MCF 10A (cell line): Measurements from ENCODE around the gene BPHL. TPM values are rescaled to one million over a fixed set of nuclear protein-coding genes. Genes with fewer than 3 reads are reported as not detected.
"Not testable (repeated sequence)": the region's sequence is repeated elsewhere in the genome, so short reads cannot be mapped to it uniquely, and the experiment has no call there.

Source experiments
- BruUV-seq: library from RNA; stranded (reverse); fragments of 400-500 nt; replicated peaks from 2 replicates; lab custom pipeline; 2021; lab: Mats Ljungman, UMichigan
- CTCF ChIA-PET: fragments of 300-600 bp; sonication (Branson Sonifier 250); formaldehyde crosslinking; extraction: SDS; loops from one replicate; lab custom pipeline; 2021; ENCODE audit warnings: antibody characterized with exemption, inconsistent platforms; lab: Yijun Ruan, JAX
- POLR2A ChIA-PET: fragments of 300-600, 350-650 bp; sonication (Branson Sonifier 250); formaldehyde crosslinking; extraction: SDS; loops from one replicate; lab custom pipeline; 2020; ENCODE audit warnings: antibody characterized with exemption, inconsistent platforms; lab: Yijun Ruan, JAX
- DNase-seq: peaks from one replicate; pipeline ENCODE4 v3.0.0-alpha.2; 2018; ENCODE audit not compliant: unreplicated experiment
- H3K27ac Mint-ChIP-seq: one replicate; pipeline ENCODE4 v1.8.0; 2022; ENCODE audit warnings: mild to moderate bottlenecking, low read depth, mixed read lengths; ENCODE audit not compliant: unreplicated experiment
- H3K27me3 Mint-ChIP-seq: one replicate; pipeline ENCODE4 v1.8.0; 2022; ENCODE audit warnings: mixed read lengths; ENCODE audit not compliant: insufficient read depth, unreplicated experiment
- H3K36me3 Mint-ChIP-seq: one replicate; pipeline ENCODE4 v1.8.0; 2022; ENCODE audit warnings: mild to moderate bottlenecking, moderate library complexity, mixed read lengths; ENCODE audit not compliant: insufficient read depth, unreplicated experiment
- H3K4me1 Mint-ChIP-seq: one replicate; pipeline ENCODE4 v1.8.0; 2022; ENCODE audit warnings: mixed read lengths; ENCODE audit not compliant: insufficient read depth, unreplicated experiment
- H3K4me3 Mint-ChIP-seq: one replicate; pipeline ENCODE4 v1.8.0; 2022; ENCODE audit warnings: mild to moderate bottlenecking, moderate library complexity, mixed read lengths; ENCODE audit not compliant: unreplicated experiment
- H3K9me3 Mint-ChIP-seq: one replicate; pipeline ENCODE4 v1.8.0; 2022; ENCODE audit warnings: mixed read lengths; ENCODE audit not compliant: unreplicated experiment
- CTCF ChIP-seq: fragments of 200-600 bp; IDR thresholded peaks from one replicate; pipeline ENCODE4 v1.8.0; 2022; ENCODE audit warnings: antibody characterized with exemption, mild to moderate bottlenecking; ENCODE audit not compliant: unreplicated experiment
- intact Hi-C: fragments of 100-400 bp; cut with micrococcal nuclease; formaldehyde crosslinking; loops from 2 replicates; pipeline ENCODE4 v1.14.1; 2022
- total RNA-seq: library from RNA; stranded (reverse); gene quantifications from 2 replicates; pipeline ENCODE4 v1.2.3, GENCODE V29; 2022

BPHL gene
- total RNA-seq, 1 experiment from 2014 or later = 13.2 TPM

- H3K9me3 Mint-ChIP-seq = no peaks in the 10 kb centered on the region
- H3K27me3 Mint-ChIP-seq = no peaks in the 10 kb centered on the region
- ChIA-PET POLR2A (no interaction called here), CTCF (interaction anchor here (0.6 to 2.1 kb wide), 2 partner anchors 29 to 65 kb away, joined by 3 to 5 read pairs; no protein-coding TSS in a partner anchor)
- intact Hi-C loops = no loop called here
- H3K4me3 Mint-ChIP-seq = no peak overlapping the region
- H3K4me1 Mint-ChIP-seq = no peaks in the 10 kb centered on the region
- no peak for DNase-seq
- H3K36me3 Mint-ChIP-seq = no peaks in the 10 kb centered on the region
- no peak overlapping the region for H3K27ac Mint-ChIP-seq
- TF ChIP-seq CTCF = no peak
- no TSS peak for BruUV-seq
Observed at GRCh38 chr6:3186974-3187382, 68.5 kb downstream of the BPHL start.

GRCh38 chr6:3188262-3188661 is 69.8 kb downstream of the BPHL start:
- ChIA-PET POLR2A (interaction anchor here (0.5 kb wide), 1 partner anchor 997 kb away, joined by 3 read pairs; no protein-coding TSS in a partner anchor), CTCF (no interaction called here)
- Mint-ChIP-seq H3K36me3 (no peaks in the 10 kb centered on the region), H3K4me3 (no peak overlapping the region), H3K9me3 (no peaks in the 10 kb centered on the region), H3K27me3 (no peaks in the 10 kb centered on the region), H3K27ac (no peak overlapping the region), H3K4me1 (no peaks in the 10 kb centered on the region)
- no peak for TF ChIP-seq CTCF
- intact Hi-C loops = no loop called here
- BruUV-seq = no TSS peak
- DNase-seq = no peak

- H3K4me3 Mint-ChIP-seq, H3K4me1 Mint-ChIP-seq, BruUV-seq, DNase-seq, intact Hi-C loops, H3K27me3 Mint-ChIP-seq, H3K9me3 Mint-ChIP-seq, H3K27ac Mint-ChIP-seq, H3K36me3 Mint-ChIP-seq, CTCF ChIA-PET, POLR2A ChIA-PET: not testable (repeated sequence)
Observed at GRCh38 chr6:3189192-3189591, 70.7 kb downstream of the BPHL start.

GRCh38 chr6:3190056-3190455 is 71.5 kb downstream of the BPHL start:
- H3K27me3 Mint-ChIP-seq = no peaks in the 10 kb centered on the region
- ChIA-PET POLR2A (interaction anchor here (0.5 to 1.1 kb wide), 3 partner anchors 18 to 216 kb away, joined by 3 read pairs; no protein-coding TSS in a partner anchor), CTCF (interaction anchor here (0.8 kb wide), 1 partner anchor 43 kb away, joined by 3 read pairs; no protein-coding TSS in a partner anchor)
- intact Hi-C loops = no loop called here
- H3K4me1 Mint-ChIP-seq = no peaks in the 10 kb centered on the region
- TF ChIP-seq CTCF = no peak
- DNase-seq = no peak
- H3K9me3 Mint-ChIP-seq = no peaks in the 10 kb centered on the region
- no peak overlapping the region for H3K4me3 Mint-ChIP-seq
- no peak overlapping the region for H3K27ac Mint-ChIP-seq
- no TSS peak for BruUV-seq
- no peaks in the 10 kb centered on the region for H3K36me3 Mint-ChIP-seq
